ENCODE results near the gene SLC25A28. TPM values are rescaled to one million over a fixed set of nuclear protein-coding genes. Genes with fewer than 3 reads are reported as not detected.

SLC25A28 gene
- total RNA-seq, 1 donor from 2014 or later = 40.2 TPM

DNA sequence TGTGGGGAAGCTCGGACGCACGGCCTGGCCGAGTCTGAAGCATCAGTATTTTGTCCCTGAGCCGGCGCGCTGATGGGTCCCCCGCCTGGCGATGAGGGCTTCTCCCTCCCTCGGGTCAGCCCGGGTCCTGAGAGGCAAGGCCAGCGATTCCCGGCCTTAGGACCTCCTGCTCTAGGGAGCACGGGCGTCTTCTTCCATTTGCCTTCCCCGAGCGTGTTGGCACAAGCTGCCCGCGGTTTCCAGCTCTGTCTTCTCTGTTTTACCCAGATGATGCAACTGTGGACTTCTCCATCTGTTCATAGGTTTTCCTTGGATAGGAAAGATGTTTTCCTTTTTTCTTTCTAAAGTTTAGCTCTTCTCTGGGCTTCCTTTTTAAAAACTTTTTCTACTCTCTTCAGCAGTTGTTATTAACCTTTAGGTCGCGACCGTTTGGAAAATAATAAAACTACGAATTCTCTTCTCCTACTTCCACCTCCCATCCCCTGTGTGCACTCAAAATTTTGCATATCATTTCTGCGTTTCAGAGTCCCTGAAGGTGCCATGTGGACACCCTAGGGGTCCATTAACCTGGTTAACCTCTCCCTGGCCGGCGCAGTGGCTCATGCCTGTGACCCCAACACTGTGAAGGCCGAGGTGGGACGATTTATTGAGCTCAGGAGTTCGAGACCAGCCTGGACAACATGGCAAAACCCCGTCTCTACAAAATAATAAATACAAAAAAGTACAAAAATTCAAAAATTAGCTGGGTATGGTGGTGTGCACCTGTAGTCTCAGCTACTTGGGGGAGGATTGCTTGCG is 1.4 kb upstream of the SLC25A28 start:
- Mint-ChIP-seq H3K4me1 (peaks cover 34% of the 10 kb centered on the region), H3K4me3 (peak overlapping the region; percentile 90), H3K27ac (ENCODE audit: unreplicated experiment) (peak overlapping the region; percentile 97), H3K9me3 (no peaks in the 10 kb centered on the region), H3K27me3 (ENCODE audit: low read depth) (no peaks in the 10 kb centered on the region), H3K36me3 (ENCODE audit: low read depth) (no peaks in the 10 kb centered on the region)
- DNase-seq (ENCODE audit: low read depth, low spot score) = no peak
- TF ChIP-seq, protein P1, sequence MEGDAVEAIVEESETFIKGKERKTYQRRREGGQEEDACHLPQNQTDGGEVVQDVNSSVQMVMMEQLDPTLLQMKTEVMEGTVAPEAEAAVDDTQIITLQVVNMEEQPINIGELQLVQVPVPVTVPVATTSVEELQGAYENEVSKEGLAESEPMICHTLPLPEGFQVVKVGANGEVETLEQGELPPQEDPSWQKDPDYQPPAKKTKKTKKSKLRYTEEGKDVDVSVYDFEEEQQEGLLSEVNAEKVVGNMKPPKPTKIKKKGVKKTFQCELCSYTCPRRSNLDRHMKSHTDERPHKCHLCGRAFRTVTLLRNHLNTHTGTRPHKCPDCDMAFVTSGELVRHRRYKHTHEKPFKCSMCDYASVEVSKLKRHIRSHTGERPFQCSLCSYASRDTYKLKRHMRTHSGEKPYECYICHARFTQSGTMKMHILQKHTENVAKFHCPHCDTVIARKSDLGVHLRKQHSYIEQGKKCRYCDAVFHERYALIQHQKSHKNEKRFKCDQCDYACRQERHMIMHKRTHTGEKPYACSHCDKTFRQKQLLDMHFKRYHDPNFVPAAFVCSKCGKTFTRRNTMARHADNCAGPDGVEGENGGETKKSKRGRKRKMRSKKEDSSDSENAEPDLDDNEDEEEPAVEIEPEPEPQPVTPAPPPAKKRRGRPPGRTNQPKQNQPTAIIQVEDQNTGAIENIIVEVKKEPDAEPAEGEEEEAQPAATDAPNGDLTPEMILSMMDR (conservative IDR thresholded peaks at IDR 0.05) = no peak

DNA sequence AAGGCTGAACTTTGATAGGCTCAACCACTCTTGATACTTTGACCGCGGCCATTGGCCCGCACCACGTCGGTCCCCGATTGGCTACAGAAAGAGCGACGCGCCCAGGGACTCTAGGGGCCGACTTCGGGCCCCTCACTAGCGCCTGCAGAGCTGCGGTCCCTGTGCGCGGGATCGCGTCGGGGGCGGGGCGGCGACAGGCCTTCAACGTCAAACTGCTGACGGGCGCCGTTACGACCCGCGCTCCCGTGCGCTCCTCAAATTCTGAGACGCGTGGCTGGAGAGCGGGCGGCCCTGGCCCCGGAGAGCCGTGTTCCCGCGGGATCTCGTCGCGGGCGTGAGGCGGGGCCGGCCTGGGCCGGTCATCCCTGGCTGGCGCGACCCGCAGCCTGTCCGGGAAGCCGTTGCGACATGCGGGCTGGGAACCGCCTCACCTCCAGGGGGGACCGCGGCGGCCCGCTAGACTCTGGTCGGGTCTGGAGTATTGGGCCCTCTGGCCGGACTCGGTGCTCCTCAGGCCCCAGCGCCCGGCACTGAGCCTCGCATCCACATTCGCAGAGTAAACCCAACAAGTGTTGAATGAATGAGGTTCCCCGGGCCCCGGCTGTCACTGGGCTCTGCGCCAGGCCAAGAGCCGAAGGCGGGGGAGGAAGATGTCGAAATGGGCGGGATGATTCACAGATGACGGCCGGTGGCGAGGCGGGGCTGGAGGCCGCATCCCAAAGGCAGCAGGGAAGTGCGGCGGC is 643 bp upstream of the SLC25A28 start:
- Mint-ChIP-seq H3K36me3 (ENCODE audit: low read depth) (no peaks in the 10 kb centered on the region), H3K4me3 (peak overlapping the region; percentile 93), H3K4me1 (peaks cover 34% of the 10 kb centered on the region), H3K27me3 (ENCODE audit: low read depth) (no peaks in the 10 kb centered on the region), H3K9me3 (no peaks in the 10 kb centered on the region), H3K27ac (ENCODE audit: unreplicated experiment) (peak overlapping the region; percentile 97)
- peak; percentile 86 for DNase-seq (ENCODE audit: low read depth, low spot score)
- TF ChIP-seq, protein P1 (conservative IDR thresholded peaks at IDR 0.05) = peak; percentile 21

DNA sequence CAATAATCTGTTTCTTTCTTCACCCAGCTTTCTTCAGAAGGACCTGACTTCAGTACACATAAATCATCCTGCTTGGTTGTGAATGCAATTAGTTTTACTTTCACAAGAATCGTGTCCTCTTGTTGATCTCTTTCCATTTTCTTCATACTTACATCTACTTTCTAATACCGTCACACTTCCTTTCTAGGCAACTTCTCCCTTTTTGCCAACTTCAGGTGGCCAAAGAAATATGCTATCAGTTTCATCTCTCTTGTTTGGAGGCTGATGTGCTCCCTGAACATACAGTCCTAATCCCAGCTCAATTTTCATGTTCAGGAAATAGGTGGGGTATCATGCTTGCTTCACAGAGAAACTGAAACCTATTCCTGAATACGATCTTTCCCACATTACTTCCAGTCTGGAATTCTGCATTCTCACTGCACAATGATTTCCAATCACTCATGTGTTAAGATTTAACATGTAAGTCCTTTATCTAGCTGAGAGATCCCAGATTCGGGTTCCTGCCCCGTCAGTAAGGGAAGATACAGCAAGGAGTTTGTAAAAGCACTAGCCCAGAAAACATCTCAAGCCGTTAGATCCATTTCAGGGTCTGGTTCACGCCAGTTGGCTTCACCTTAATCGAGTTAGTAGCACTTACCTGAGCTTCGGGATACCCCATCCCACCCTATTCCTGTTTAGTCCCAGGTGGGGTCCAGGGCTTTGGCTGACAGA is 994 bp downstream of the SLC25A28 start:
- TF ChIP-seq, protein P1 (conservative IDR thresholded peaks at IDR 0.05) = no peak
- no peaks in the 10 kb centered on the region for H3K27me3 Mint-ChIP-seq (ENCODE audit: low read depth)
- H3K27ac Mint-ChIP-seq (ENCODE audit: unreplicated experiment) = peak overlapping the region; percentile 47
- no peaks in the 10 kb centered on the region for H3K9me3 Mint-ChIP-seq
- H3K4me1 Mint-ChIP-seq = peaks cover 34% of the 10 kb centered on the region
- DNase-seq (ENCODE audit: low read depth, low spot score) = no peak
- no peaks in the 10 kb centered on the region for H3K36me3 Mint-ChIP-seq (ENCODE audit: low read depth)
- peak overlapping the region; percentile 84 for H3K4me3 Mint-ChIP-seq

DNA sequence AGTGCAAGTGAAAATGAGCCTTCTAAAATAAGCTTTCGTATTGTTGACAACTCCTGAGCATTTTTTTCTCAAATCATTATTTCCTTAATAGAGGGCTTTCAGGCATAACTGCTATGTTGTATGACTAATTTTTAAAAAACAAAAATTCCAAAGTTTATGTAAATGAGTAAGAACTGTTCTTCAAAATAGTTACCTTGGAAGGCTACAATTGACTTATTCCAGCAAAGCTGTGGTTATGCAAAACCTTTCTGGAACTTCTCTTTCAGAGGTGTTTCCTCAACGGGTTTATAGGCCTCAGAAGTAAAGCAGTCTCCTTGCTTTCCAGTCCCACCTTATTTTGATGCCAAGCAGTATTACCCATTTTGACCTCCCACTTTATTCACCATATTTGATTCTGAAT is 2.5 kb downstream of the SLC25A28 start:
- Mint-ChIP-seq H3K9me3 (no peaks in the 10 kb centered on the region), H3K27ac (ENCODE audit: unreplicated experiment) (no peak overlapping the region), H3K4me3 (peak overlapping the region; percentile 84), H3K27me3 (ENCODE audit: low read depth) (no peaks in the 10 kb centered on the region), H3K36me3 (ENCODE audit: low read depth) (no peaks in the 10 kb centered on the region), H3K4me1 (peaks cover 34% of the 10 kb centered on the region)
- DNase-seq (ENCODE audit: low read depth, low spot score) = no peak
- TF ChIP-seq, protein P1 (conservative IDR thresholded peaks at IDR 0.05) = no peak

DNA sequence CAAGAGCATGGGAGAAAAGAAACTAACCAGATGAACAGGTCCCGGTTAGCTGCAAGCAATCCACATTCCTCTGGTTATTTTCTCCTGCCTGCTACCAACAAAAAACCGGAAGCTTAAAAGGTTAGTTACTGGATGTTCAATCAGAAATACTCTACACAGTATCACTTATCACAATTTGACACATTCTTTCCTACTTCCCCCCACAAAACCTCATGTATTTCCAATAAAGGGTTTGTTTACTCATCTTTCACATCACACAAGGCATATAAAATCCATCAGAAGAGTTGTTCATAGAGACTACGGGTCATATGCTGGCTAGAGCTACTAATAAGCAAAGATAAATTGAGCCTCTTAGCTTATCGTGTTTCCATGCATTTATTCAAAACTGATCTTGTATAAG is 4.8 kb downstream of the SLC25A28 start:
- Mint-ChIP-seq H3K4me3 (no peak overlapping the region), H3K36me3 (ENCODE audit: low read depth) (no peaks in the 10 kb centered on the region), H3K27ac (ENCODE audit: unreplicated experiment) (no peak overlapping the region), H3K27me3 (ENCODE audit: low read depth) (no peaks in the 10 kb centered on the region), H3K9me3 (no peaks in the 10 kb centered on the region), H3K4me1 (peaks cover 24% of the 10 kb centered on the region)
- TF ChIP-seq, protein P1 (conservative IDR thresholded peaks at IDR 0.05) = no peak
- no peak for DNase-seq (ENCODE audit: low read depth, low spot score)
